SKM-1 treated with dmso at 0.1 percent for 144 hours (cell line): ENCODE measurements around the gene OBP2B.
"Not testable (repeated sequence)": the region's sequence is repeated elsewhere in the genome, so short reads cannot be mapped to it uniquely, and the experiment has no call there.

ENCODE experiments used
- DNase-seq: peaks from one replicate; lab custom pipeline; 2025; ENCODE audit not compliant: unreplicated experiment; lab: John Stamatoyannopoulos, UW

The OBP2B gene

DNA sequence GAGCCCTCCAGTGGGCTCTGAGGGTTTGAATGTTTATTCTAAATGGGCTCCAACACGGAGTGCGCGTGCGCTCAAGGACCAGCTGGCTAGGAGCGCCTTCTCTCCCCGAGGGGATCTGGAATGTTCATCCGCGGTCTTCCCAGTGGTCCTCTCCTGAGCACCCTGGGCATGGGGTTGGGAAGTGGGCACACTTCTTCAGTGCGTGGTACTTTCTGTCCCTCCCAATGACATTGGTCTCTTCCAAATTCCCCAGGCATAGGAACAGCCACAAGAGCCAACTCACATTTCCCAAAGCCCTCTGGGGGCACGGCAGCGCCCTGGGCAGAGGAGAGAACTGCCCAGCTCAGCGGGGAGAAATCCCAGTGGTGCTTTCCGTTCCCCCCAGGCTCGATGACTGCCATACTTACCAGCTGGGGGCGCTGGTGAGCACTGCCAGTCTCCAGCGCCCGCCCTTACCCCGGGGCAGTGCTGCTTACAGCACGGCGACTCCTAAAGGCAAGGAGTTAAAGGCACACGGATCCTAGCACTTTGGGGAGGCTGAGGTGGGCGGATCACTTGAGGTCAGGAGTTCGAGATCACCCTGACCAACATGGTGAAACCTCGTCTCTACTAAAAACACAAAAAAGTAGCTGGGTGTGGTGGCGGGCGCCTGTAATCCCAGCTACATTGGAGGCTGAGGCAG, 29.9 kb upstream of the OBP2B start:
- DNase-seq = peak; percentile 74

GRCh38 chr9:133238272-133238850, 29.3 kb upstream of the OBP2B start:
- DNase-seq = no peak

GRCh38 chr9:133237035-133237731, 28.1 kb upstream of the OBP2B start:
- DNase-seq = no peak

GRCh38 chr9:133236291-133237034, 27.4 kb upstream of the OBP2B start:
- DNase-seq = not testable (repeated sequence)

GRCh38 chr9:133235549-133236222, 26.6 kb upstream of the OBP2B start:
- DNase-seq = no peak

DNA sequence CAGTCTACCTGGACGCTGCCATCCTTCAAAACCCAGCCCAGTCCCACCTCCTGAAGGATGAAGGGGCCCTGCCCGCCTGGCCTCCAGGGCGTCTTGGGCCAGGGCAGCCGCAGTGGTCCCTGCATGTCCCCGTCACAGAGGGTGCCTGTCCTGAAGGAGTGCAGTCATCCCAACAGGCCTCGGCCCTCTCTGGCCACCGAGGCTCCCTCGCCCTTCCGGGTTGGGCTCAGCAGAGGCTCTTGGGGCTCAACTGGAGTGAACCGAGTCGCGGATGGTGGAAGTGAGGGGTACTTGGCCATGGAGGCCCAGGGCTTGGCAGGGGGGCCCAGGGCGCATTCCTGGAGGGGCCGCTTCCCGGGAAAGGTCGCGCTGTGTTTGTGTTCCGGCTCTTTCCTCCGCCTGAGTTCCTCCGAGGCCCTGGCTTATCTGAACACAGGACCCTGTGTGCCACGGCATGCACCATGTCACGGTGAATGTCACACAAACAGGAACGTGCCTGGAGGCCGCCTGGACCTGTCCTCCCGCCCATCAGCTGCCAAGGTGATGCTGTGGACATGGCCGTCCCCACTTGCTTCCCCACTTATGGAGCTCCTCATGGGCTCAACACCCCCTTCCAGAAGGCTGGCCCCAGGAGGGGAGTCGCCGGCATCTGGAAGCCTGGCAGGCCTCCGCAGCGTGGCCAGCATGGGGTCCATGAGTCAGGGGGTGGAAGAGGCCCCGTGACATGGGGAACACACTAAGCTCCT, 25.7 kb upstream of the OBP2B start:
- no peak for DNase-seq

- DNase-seq = no peak
Measured at GRCh38 chr9:133233681-133234432, 24.8 kb upstream of the OBP2B start.

- not testable (repeated sequence) for DNase-seq
Measured at GRCh38 chr9:133231934-133232568, 23.0 kb upstream of the OBP2B start.

DNA sequence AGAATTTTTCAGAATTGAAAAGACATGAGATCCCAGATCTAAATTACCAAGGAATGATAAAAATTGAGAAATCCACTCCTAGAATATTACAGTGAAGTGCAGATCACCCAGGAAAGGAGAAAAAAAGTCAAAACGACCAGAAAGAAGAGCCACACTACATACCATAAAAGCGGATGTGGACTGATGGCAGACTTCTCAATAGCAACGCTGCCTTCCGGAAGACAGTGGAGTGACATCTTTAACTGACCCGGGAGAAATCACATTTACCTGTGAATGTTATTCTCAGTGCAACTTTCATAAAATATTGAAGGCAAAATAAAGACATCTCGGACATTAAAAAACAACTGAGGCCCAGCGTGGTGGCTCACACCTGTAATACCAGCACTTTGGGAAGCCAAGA, 21.5 kb upstream of the OBP2B start:
- not testable (repeated sequence) for DNase-seq

- no peak for DNase-seq
Measured at GRCh38 chr9:133230093-133230492, 21.0 kb upstream of the OBP2B start.

GRCh38 chr9:133228474-133229193, 19.6 kb upstream of the OBP2B start:
- DNase-seq = not testable (repeated sequence)

GRCh38 chr9:133227996-133228395, 18.9 kb upstream of the OBP2B start:
- DNase-seq = not testable (repeated sequence)

DNA sequence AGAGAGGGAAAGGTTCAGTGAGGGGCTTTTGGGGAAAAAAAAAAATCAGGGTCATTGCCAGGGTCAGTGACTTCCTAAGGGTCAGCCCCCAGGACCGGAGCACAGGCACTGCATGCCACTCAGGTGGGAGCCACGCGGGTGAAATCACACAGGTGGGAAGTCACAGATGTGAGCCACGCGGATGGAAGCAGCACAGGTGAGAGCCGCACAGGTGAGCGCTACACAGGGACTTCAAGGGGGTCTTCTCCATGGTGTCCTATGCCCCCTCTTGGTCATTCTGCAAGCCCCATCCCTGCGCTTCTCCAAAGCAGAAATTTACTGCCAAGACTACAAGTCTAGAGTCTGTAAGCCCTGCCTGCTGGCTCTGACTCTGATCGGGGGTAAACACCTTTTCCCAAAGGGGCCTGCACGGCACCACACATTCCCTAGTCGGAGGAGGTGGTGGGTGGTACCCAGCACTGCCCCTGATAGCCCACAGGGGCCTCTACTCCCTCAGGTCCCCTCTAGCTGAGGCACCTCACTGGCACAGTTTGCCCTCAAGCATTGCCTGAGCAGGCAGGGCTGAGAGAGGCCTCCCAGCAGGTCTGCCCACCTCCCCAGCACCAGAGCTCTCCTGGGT, 18.3 kb upstream of the OBP2B start:
- no peak for DNase-seq

DNA sequence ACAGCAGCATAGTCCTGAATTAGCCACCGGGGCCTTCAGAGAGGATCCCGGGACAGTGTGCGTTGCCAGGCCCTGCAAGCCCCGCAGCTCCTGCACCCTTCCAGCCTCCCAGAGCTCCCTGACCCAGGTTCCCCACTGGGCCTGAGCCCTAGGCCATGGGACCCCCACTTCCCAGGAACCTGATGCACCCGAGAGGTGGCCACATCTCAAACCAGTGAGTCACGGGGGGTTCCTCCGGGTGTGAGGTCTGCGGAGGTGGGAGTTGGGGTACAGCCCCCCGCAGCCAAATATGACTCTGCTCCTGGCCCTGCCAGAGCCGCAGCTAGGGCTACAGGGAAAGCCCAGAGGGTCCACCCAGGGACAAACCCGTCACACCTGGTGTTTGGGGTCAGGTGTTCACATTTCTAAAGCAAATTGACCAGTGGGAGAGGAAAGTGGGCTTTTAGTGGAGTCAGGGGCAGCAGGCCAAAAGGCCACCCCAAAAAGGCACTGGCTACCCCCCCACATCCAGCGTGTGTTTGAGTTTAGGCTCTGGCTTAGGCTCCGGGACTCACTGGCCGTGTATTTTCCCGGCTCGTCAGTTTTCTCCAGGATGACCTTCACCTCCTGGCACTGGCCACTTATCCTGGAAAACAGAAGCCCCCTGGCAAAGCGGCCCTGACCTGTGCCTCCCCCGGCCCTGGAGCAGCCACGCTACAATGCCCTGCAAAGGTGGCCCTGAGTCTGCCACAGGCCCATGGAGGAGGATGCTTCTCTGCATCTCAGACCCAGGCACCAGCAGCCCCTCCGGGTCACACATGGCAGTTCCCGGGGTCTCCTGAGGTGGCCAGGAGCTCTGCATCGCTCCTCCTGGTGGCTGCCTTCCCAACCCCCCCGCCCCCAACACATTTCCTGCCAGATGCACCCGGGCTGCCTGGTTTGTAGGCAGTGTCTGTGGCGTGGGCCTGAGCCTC, 17.4 kb upstream of the OBP2B start:
- DNase-seq = no peak

DNA sequence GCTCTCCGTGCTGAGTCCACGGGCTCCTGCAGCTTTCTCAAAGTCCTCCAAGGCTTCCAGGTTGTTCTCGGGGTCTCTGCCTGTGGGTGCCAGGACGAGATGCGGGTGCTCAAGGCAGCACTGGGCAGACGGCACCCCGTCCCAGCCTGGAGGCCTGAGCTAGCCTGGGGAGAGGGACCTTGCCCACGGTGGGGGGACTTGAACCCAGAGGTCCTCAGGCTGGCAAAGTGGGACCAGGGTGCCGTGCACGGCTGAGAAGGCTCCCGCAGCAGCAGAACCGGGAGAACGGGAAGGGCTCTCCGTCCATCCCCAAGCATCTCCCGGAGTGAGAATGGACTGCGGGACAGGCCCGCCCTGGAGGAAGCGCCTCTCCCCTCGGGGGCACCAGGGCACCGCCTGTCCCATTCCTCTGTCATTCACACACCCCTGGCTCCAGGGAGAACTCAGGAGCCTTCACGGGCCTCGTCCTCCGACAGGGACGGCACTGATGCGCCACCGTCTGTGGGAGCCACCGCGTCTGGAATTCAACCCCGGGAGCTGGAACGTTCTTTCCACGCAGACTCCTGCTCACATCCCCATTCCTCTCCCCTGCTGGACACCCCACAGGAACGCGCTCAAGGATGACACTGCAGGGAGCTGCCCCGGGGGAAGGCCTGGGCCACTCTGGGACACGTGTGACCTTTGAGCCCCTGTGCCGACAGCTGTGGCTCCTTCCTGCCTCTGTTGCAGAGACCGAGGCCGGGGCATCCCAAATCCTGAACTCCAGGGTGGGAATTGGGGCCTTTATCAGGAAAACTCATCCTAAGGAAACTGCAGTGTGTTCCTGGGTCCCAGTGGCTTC, 16.3 kb upstream of the OBP2B start:
- no peak for DNase-seq

DNA sequence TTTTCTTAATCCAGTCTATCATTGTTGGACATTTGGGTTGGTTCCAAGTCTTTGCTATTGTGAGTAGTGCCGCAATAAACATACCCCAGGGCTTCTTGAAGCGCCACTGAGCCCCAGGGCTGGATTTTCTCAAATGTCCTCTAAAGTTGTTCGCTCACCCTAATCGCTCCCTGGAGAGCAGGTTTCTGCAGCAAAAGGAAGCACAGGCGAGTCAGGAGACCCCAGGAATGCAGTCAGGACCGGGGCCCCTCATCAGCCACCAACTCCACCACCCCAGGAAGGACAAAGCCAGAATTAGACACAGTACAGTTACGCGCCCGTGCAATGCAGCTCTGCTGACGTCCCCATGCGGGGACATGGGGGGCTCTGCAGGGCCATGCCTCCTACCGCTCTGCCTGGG, 15.7 kb upstream of the OBP2B start:
- DNase-seq = no peak
